GM19023 (cell line): ENCODE data around the gene NOL4L.
"Not testable (repeated sequence)": the region's sequence is repeated elsewhere in the genome, so short reads cannot be mapped to it uniquely, and the experiment has no call there.

ENCODE experiments used
- ATAC-seq: cut with Tn5 transposase; IDR thresholded peaks from one replicate; pipeline ENCODE4 v1.9.1; 2021; ENCODE audit warnings: mild to moderate bottlenecking, moderate library complexity; ENCODE audit not compliant: unreplicated experiment

The NOL4L gene

GRCh38 chr20:32513031-32513866, 71.9 kb downstream of the NOL4L start:
- no peak for ATAC-seq

GRCh38 chr20:32512047-32512385, 73.1 kb downstream of the NOL4L start:
- no peak for ATAC-seq

DNA sequence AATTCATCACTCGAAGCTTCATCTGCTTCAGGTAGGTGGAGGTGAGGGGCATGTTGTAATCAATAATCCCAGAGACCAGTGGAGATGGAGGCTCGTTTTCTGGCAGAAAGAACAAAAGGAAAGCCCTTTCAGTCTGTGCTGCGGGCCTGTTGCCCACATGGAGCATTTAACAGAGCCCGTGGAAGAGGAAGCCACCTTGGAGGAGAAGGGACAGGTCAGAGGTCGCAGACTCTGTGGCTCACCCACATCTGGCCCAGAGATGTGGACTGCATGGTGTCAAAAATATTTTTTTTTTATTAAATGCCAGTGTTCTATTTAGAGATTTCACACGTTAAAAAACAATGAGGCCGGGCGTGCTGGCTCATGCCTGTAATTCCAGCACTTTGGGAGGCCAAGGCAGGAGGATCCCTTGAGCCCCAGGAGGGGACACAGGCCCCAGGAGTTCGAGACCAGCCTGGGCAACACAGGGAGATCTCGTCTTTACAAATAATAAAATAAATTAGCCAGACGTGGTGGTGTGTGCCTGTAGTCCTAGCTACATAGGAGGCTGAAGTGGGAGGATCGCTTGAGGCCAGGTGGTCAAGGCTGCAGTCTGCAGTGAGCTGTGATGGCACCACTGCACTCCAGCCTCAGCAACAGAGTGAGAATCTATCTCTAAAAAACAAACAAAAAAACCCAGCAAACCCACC, 73.6 kb downstream of the NOL4L start:
- no peak for ATAC-seq

GRCh38 chr20:32510601-32511357, 74.4 kb downstream of the NOL4L start:
- no peak for ATAC-seq

GRCh38 chr20:32510120-32510600, 75.0 kb downstream of the NOL4L start:
- no peak for ATAC-seq

DNA sequence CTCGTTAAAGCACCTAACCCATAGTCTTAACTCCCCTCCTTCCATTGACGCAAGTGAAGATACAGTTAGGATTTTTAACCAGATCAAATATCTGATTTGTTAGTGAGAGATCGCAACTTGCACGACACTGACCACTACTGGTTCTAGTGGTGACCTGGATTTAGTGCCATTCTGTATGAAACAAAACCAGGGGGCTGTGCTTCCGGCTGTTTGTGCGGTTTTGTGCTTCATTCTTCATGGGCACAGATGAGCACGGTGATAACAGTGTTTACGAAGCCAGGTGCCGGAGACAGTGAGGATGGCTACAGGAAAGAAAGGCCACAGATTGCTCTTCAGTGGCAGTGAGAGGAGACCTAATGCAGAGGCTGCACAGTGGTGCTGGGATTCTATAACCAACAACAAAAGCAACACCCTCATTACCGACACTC, 75.5 kb downstream of the NOL4L start:
- ATAC-seq: no peak

DNA sequence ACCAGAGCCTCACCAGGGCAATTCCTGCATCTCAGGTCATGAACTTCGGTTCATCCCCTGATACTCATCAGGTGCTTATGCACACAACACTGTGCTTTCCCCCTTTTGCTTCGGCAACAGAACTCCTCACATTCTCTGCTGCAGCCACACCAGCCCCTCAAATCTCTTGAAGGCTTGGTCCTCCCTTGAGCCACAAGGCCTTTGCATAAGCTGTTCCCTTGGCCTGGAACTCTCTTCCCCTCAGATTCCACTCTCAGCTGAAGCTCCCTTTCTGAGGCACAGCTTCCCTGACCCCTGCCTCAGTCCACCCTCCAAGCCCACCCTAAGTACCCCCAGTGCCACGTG, 76.4 kb downstream of the NOL4L start:
- ATAC-seq: no peak

- no peak for ATAC-seq
Observed at GRCh38 chr20:32507998-32508774, 76.9 kb downstream of the NOL4L start.

- no peak for ATAC-seq
Observed at GRCh38 chr20:32506721-32507120, 78.4 kb downstream of the NOL4L start.

DNA sequence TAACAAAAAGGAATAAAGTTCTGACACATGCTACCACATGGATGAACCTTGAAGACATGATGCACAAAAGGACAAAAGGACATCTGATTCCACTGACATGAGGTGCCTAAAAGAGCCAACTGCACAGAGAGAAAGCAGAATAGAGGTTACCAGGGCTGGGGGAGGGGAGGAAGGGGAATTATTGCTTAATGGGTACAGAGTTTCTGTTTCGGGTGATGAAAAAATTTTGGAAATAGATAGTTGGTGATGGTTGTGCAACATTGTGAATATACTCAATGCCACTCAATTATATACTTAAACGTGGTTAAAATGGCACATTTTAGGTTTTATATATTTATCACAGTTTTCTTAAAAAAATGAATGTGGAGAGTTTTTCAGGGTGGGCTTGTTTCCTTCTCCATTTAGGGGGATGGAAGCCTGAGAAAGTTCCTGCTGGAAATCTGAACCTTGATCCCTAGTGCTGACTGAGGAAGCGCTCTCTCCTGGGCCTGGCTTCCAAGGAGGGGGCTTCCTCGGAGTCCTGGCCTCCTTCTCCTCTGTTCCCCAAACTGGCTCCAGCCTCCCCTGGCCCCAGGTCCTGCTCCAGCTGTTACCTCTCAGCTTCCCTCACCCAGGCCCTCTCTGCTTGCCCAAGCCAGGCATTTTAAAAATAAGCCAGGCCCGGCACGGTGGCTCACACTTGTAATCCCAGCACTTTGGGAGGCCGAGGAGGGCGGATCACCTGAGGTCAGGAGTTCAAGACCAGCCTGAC, 79.2 kb downstream of the NOL4L start:
- no peak for ATAC-seq

DNA sequence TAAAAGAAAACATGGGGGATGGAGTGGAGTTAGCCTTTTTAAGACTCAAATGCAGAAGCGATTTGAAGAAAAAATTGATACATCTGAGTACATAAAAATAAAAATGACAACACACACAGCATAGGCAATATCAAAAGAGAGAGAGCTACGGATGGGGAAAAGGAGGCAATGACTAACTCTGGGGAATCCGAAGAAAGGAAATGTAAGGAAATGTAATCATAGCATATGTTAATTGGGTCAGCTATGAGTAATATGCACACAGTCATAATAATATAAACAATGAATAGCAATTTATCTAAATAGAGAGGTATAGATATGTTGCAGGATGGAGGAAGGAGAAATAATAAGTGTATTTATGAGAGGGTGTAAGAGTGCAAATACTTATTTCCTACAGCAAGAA, 83.4 kb downstream of the NOL4L start:
- no peak for ATAC-seq

GRCh38 chr20:32497589-32498224, 87.4 kb downstream of the NOL4L start:
- no peak for ATAC-seq

- ATAC-seq: no peak
Observed at GRCh38 chr20:32496811-32497533, 88.2 kb downstream of the NOL4L start.

DNA sequence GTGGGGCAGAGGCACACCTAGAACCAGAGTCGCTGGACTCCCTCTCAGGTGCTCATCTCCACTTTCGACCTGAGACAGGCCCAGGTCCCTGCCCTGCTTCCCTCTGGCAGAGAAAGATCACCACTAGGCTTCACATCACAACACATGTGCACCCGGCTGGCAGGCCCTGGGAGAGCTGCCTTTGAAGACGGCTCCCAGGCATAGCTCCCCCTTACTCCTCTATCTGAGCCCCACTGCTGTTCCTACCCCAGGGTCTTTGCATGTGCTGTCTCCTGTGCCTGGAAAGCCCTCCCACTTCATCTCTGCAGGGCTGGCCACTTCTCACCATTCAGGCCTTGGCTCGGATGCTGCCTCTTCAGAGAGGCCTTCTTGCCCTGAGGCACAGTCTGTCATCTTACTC, 89.2 kb downstream of the NOL4L start:
- ATAC-seq: no peak

- ATAC-seq: no peak
Observed at GRCh38 chr20:32495217-32495565, 89.9 kb downstream of the NOL4L start.

GRCh38 chr20:32494483-32495216, 90.5 kb downstream of the NOL4L start:
- ATAC-seq: no peak

DNA sequence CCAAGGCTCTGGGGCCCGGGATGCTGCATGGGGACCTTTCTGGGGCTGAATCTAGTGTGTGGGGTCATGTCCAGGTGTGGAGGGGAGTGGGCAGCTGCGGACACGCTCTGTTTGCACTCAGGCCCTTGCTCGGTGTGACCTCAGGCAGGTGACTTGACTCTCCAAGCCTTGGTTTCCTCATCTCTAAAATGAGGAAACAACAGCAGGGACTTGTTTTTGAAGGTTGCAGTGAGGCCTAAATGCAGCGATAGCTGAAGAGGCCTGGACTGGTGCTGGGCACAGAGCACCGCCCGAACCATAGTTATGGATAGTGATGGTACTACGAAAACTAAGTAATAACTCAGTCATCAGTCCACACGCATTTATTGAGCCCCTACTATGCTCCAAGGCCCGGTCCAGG, 91.8 kb downstream of the NOL4L start:
- ATAC-seq: no peak

DNA sequence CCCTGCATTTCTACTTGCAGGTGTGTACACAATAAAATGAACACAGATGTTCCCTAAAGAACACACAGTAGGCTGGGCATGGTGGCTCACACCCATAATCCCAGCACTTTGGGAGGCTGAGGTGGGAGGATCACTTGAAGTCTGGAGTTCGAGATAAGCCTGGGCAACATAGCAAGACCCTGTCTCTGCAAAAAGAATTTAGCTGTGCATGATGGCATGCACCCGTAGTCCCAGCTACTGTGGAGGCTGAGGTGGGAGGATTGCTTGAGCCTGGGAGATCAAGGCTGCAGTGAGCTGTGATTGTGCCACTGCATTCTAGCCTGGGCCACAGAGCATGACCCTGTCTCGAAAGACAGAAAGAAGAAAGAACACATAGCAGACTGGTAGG, 93.4 kb downstream of the NOL4L start:
- ATAC-seq: not testable (repeated sequence)
